GM19351 (cell line): ENCODE results near the gene MIGA2.
"Not testable (repeated sequence)": the region's sequence is repeated elsewhere in the genome, so short reads cannot be mapped to it uniquely, and the experiment has no call there.

Source experiments
- ATAC-seq: cut with Tn5 transposase; IDR thresholded peaks from one replicate; pipeline ENCODE4 v1.9.1; 2021; ENCODE audit warnings: mild to moderate bottlenecking, moderate library complexity; ENCODE audit not compliant: unreplicated experiment

The MIGA2 gene

DNA sequence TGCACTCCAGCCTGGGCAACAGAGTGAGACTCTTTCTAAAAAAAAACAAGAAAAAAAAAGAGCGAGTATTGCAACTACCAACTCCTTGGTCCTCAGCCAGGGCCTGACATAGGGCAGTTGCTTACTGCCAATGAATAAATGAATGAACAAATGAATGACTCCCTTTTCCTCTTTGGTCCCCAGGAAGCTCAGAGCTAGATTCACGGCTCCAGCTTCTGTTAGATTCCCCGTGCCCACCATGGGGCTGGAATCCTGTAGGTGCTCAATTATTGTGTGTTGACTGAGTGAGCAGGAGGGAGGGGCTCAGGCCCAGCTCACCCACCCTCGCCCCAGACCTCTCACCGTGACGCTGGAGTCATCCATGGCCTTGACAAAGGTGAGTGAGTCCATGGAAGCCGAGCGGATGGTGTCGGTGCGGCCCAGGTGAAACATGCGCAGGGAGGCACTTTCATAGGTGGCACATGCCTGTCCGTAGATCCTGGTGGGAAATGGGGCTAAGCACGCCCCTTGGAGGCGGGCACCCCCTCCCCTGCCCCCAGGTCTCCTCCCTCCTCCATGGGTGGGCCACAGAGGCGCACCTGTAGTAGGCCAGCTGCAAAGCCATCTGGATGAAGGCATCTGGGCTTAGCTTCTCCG, 61.4 kb downstream of the MIGA2 start:
- no peak for ATAC-seq

DNA sequence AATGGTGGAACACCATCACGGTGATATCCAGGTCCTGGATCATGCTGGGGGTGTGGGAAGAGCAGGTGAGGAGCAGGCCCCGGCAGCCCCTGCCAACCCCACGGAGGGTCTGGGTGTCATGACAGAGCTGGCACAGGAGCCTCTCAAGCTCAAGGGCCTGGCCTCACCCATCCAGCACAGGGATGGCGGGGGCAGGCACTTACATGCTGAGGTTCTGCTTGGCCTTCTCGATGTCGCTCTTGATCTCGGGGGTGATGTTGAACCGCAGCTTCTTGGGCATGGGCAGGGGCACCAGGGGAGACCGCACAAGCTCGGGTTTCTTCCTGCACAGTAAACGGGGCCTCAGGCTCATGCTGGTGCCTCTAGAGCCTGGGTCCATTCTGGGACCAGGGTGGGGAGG, 61.9 kb downstream of the MIGA2 start:
- ATAC-seq = no peak

DNA sequence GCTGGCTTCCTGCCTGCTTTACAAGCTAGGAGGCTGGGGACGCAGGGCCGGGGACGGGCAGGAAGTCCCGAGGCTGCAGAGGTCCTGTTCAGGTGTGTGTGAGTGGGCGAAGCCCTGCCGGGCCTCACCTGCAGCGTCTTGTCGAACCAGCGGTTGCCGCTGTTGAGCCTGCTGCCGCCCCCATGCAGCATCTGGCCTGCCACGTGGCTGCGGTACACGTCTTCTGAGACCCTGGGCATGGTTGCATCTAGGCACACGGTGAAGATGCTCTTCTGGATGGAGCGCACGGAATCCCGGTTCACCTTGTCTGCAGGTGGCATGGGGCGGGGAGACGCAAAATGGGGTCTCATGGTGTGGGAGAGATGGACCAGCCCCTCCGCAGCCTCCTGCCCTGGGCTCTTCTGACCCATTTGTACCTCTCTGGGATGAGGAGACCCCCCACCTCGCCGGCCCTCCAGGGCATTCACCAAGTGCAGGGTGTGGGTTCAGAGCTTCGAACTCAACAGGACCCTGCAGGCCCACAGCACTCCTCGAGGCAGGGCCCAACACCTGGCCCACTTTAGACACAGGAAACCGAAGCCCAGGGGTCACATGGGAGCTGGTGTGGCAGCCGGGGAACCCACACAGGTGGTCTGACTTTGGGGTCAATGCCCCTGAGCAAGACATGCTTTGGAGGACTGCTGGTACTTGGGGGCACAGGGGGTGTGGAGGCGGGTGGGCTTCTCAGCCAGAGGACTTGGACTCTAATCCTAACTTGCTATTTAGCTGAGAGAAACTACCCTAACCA, 64.2 kb downstream of the MIGA2 start:
- ATAC-seq = no peak

DNA sequence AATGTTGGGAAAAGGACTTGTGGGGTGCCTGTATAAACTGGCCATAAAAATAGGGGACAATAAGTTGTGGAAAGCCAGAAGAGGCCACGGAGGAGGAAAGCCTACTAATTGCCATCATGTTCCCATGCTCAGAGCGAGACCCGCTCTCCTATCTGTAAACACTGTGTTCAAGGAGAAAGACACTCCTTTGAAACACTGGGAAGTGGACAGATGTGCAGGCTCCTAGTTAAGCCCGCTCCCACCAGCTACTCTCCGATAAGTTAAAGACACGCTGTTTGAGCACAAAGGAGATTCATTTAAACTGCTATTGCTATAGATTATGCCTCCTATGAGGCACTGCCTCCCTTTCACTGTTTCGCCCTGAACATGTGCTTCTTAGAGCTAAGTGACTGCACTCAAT, 64.9 kb downstream of the MIGA2 start:
- ATAC-seq = no peak

DNA sequence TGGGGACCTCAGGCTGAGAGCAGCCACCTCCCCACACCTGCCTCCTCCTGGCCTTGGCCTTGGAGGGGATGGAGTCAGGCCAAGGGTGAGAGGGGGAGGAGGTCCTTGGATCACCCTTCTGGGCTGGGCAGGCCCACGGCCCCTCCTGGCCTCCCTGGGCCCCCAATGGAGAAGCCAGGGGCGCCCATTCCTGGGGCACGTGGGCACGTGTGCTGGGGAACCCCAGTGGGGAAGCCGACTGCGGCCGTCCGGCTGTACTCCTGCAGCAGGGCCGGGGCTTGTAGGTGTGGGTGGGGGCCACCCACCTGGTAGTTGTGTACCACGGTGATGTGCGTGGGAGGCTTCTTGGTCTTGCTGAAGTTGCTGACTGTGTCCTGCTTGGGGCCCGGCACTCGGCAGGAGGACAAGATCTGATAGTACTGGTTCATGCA, 65.7 kb downstream of the MIGA2 start:
- no peak for ATAC-seq

DNA sequence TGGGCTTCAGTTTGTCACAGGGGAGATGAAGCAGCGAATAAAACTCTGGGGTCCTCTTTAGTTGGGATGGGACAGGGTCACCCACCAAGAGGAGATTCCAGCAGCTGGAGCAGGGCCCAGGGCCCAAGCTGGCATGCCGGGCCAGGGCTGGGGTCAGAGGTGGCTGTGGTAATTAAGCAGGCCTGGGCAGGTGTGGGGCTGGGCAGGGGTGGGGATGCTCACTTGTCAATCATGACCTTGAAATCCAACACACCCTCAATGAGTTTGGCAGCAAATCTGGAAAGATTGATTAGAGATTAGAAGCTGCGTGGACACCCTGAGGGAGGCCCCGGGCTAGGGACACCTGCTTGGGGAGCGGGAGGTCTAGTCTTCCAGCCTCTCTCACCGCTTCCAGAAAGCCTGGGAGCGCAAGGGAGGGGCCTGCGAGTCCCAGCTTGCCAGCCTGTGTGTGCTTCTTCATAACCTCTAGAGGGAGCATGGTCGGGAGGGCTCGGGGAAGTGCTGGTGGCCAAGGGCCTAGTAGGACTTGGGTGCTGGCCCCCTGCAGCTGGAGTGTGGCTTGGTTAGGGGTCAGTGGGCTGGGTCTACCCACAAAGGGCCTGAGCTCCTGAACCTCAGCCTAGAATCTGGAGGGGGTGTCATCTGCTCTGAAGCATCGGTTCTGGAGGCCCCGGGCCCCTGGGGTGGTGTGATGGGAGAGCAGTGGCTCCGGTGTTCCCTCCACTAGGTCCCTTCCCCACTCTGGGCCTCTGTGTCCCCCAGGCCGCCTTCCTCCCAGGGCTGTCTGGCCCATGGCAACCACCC, 66.6 kb downstream of the MIGA2 start:
- ATAC-seq = no peak

DNA sequence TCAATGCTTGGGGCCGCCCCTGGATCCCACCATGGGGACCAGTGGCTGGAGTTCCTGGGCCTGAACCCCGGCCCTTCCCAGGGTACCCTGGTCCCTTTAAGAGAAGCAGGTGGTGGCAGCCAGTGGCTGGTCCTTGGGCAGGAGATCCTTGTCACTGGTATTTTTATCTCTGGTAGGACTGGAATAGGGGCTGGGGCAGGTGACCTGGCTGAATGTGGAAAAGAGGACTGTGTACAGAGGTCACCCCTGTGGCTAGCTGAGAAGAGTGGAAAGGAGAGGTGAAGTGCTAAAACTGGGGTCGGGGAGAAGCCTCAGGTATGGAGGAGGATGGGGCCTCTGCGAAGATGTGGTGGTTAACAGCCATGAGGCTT, 67.2 kb downstream of the MIGA2 start:
- ATAC-seq = no peak

DNA sequence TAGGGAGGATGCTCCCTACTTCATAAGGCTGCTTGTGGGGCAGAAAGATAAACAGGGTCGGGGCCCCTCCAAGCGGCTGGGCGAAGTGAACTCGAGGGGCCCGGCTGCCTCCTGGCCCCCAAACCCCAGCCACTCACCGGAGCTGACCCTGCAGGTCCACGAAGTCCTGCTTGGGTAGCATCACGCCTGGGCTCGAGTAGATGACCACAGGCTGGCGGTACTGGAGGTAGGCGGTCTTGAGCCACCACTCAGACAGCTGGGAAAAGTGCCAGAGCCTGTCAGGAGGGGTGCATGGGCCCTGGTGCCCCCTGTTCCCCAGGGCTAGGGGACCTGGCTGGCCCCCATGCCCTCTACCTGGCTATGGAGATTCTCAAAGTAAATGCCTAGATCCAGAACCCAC, 67.6 kb downstream of the MIGA2 start:
- no peak for ATAC-seq

DNA sequence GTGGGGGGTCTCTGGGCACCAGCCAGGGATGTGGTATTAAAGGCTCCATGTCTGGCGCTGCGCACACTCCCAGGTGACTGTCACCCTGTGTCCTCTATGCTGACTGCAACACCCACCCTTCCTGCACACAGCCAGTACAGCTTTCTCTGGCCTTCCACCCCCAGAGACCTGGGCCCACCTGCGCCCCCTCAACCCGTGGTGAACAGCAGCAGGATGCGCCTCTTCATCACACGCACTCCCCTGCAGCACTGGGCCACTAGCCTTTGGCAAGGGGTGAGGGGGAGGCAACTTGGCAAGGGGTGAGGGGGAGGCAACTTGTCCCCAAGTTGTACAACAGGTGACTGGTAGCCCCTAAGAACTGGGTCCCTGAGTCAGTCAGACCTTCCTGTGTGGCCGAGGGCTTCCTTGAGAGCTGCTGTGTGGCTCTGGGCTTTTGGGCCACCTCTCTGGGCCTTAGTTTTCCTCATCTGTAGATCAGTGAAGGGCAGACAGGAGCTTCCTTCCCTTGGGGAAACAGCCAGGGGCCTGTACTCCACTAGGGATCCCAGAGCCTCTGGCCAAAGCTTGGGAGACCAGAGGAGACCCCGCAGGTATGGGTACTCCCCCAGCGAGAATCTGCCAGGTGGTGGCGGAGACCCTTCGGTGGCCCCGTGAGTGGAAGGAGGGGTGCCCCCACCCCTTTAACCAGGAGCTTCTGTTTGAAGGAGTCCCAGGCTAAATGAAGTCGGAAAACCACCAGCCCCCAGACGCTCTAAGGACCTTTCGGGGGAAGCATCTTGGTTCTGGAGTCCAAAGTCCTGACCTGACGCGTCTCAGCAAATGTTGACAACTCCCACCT, 69.7 kb downstream of the MIGA2 start:
- no peak for ATAC-seq

DNA sequence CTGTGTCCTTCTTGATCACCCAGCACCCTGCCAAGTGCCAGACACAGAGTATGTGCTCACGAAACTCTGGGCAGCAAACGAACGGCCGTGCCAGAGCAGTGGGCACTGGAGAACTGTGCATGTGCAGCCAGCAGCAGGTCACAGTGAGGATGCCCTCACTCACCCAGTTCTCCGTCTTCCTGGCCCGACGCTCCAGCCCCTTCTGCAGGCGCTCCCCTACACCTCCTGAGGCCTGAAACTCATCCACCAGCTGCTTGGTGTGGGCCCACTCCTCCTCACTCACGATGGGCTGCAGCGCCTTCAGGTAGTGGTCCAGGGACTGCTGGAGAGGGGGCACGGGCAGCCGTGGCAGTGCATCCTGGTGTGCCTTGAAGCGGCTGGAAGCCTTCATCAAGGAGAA, 71.2 kb downstream of the MIGA2 start:
- no peak for ATAC-seq

DNA sequence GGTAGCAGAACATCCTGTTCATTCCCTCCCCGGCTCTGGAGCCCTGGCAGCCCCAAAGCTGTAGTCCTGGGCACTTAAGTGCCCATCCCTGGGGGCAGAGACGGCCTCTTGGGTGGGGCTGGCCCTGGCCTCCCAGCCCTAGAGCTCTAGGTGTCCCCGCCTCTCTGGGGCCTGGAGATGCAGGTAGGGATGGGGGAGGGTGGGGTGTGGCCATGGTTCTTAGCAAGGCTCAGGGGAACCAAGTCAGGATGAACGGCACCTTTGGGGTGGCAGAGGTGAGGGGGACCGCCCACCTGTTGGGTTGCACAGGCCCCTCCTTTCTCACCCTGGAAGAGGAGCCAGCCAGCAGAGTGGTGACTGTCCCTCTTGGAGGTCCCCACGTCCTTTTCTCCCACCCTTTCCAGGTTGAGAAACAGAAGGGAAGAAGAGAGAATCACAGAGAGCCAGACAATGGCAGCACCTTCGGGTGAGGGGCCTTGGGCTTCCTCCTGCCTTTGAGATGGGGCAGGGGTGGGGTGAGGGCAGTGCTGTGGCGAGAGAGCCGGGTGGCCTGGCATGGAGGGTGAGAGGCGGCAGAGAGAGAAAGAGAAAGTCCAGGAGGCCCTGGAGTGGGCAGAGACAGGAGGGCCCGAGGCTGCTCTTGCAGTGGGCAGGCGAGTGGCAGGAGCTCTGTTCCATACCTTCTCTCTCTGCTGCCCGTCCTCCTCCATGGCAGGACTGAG, 71.8 kb downstream of the MIGA2 start:
- no peak for ATAC-seq

DNA sequence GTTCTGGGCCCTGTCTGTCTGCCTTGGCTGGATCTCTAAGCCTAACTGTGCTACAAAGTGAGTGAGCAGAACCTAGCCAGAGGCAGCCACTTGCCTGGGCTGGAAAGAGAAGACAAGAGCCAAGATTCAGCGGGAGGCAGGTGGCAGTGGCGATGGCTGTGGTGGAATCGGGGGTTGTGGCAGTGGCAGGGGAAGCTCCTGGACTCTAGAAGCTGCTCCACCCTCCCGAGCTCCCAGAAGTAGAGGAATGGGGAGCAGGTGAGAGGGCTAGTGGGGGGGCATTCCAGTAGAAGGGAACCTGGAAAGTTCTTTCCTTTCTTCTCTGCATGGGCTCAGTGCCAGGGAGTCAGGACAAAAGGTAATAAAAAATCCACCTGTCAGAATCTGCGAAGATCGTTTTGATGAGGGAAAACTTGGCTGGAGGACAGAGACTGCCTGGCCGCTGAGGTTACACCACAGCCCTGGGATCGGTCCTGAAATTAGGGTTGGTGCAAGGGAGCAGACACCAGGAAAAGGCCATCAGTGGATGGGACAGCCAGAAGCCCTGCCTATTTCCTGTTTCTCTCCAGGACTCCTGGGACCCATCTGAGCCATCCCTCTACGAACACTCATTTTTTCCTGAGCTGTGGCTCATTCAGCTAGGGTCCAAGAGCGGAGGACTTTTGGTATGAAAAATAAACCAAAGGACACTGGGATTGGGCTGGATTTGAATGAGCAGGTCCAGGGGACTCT, 72.5 kb downstream of the MIGA2 start:
- ATAC-seq = no peak

DNA sequence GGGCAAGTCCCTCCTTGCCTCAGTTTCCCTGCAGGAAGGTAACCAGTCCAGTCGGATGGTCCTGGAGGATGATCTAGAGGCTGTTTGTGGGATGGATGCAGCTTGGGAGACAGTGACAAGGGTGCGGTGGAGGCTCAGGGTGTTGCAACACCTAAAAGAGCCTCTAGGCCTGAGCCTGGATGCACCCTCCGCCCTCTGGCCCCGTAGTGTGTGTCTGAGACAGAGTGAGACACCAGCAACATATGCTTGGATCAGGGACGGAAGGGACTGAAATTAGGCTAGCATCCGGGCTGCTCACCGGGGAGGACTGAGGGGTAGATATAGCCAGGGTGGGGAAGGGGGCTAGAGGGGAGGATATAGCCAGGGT, 73.1 kb downstream of the MIGA2 start:
- ATAC-seq = no peak

DNA sequence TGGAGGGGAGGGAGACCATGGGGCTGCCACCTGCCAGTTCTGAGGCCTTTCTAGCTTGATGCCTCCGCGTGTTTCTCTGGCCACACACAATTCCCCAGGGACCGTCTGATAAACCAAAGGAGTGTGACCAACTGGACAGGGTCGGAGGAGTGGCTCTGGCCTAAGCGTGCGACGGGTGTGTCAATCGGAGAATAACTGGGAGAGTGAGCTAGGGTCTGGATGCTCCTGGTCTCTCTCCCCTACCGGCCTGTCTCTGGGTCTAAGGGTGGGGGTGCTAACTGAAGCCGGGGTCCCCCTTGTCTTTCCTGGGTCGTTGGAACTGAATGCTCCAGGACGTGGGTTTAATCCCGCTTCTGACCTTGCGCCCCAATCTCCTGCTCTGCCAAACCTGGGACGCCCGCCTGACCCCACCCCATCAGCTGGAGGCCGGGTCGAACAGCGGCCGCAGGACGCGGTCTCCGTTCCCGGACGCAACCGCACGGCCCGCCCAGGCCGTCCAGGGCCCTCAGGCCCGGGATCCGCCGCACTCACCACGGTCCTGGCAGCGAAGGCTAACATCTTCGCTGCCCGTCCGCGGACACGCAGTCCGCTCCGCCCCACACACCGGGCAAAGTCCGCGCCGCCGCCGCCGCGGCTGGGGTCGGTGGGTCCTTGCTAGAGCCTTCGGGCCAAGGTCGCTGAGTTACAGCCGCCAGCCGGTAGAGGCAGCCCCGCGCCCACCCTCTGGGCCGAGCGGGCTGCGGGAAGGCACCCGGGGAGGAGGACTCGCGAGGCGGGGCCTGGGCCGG, 73.7 kb downstream of the MIGA2 start:
- ATAC-seq = no peak

DNA sequence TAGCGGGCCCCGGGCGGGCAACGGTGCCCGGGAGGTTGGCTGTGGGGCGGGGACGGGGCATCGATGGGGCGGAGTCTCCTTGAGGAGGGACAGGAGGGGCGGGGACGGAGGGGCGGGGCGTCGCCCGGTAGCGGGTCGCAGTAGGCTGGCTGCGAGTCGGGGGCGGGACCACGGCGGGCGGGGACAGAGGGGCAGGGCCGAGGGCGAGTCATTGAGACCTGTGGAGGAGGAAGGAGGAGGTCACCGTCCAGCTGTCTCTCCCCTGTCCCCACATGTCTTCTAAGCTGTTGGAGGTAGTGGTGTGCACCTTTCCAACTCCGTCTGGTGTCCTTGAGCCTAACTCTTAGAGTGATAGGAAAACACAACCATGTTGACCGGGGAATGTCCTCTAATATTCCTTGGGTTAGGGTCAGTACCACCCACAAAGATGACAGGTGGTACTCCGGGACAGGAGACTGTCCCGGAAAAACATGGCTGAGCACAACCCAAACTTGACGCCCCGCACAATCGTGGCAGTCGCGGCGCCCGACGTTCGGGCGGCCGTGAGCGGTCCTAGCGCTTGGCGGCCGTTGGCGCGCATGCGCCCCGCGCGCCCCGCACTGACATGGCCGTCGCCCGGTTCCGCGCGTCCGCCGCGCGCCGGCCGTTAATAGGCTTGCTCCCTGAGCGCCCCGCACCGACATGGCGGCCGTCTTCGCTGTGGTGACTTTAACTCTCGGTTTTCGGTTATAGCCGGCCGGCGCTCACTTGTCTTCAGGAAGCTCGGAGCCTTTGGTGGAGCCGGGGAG, 74.5 kb downstream of the MIGA2 start, which contains the start of the genes CRAT and PTPA:
TSS of gene CRAT (minus strand) at position 54 of the 788 bp plus-strand sequence. CDS start 284 bp downstream, outside the sequence.
TSS of gene PTPA (plus strand) at position 676 of the 788 bp plus-strand sequence. CDS start 186 bp downstream, outside the sequence.
- peak; percentile 77 for ATAC-seq

DNA sequence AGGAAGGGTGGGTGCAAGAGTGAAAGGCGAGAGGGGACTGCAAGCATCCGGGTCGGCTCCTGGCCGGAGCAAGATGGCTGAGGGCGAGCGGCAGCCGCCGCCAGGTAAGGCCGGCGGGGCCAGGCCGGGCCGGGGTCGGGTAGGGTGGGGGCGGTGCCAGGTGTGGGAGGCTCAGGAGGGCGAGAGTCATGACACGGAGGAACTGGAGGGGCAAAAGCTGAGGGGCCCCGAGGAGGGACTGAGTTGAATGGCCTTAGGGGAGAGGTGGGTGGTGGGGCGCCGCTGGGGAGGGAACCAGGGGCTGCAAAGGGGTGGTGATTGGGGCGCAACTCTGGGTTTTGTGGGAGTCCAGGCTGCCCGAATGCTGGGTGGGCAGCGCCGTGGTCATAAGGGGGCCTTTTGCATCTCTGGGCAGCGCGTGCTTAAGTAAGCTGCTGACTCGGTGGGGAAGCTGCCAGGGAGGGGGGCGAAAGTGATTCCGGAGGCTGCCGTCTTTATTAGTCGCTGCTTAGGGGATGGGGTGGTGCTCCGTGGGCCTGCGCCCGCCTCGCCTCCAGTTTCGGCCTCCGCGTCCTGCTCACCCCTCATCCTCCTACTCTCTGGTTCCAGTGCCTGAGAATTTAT, 75.2 kb downstream of the MIGA2 start:
- peak; percentile 16 for ATAC-seq

DNA sequence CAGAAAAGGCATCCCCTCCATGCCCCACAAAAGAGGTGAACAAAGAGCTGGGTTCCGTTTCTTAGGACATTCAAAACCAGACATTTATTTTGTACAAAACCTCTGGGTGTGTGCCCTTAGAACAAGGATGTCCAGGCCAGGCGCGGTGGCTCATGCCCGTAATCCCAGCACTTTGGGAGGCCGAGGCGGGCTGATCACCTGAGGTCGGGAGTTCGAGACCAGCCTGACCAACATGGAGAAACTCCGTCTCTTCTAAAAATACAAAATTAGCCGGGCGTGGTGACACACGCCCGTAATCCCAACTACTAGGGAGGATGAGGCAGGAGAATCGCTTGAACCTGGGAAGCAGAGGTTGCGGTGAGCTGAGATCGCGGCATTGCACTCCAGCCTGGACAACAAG, 76.1 kb downstream of the MIGA2 start:
- ATAC-seq = not testable (repeated sequence)
